HUES48 (cell line): ENCODE measurements around the gene SLC6A5.

ENCODE experiments used
- H3K27ac ChIP-seq: one replicate; pipeline ENCODE4 v1.7.0; 2013; ENCODE audit warnings: low read depth, low read length, inconsistent platforms
- H3K27me3 ChIP-seq: 2 replicates; pipeline ENCODE4 v1.6.1; 2013; ENCODE audit warnings: mild to moderate bottlenecking, low read length; ENCODE audit not compliant: control insufficient read depth, insufficient read depth
- H3K36me3 ChIP-seq: 2 replicates; pipeline ENCODE4 v1.6.1; 2013; ENCODE audit warnings: low read length; ENCODE audit not compliant: control insufficient read depth, insufficient read depth
- H3K4me1 ChIP-seq: 2 replicates; pipeline ENCODE4 v1.6.1; 2013; ENCODE audit warnings: mild to moderate bottlenecking, low read length; ENCODE audit not compliant: control insufficient read depth, insufficient read depth
- H3K4me3 ChIP-seq: 2 replicates; pipeline ENCODE4 v1.5.1; 2013; ENCODE audit warnings: mild to moderate bottlenecking, low read depth, low read length
- H3K9ac ChIP-seq: 2 replicates; pipeline ENCODE4 v1.6.1; 2013; ENCODE audit warnings: mild to moderate bottlenecking, low read depth, low read length, moderate library complexity
- H3K9me3 ChIP-seq: 2 replicates; pipeline ENCODE4 v1.6.1; 2013; ENCODE audit warnings: low read length; ENCODE audit not compliant: control insufficient read depth, insufficient read depth

The SLC6A5 gene

GRCh38 chr11:20609727-20610707 is 10.6 kb downstream of the SLC6A5 start:
- Histone ChIP-seq H3K4me3 (no peak overlapping the region), H3K27me3 (peaks cover 36% of the 10 kb centered on the region), H3K9ac (no peak overlapping the region), H3K9me3 (no peaks in the 10 kb centered on the region), H3K4me1 (peaks cover 12% of the 10 kb centered on the region), H3K36me3 (no peaks in the 10 kb centered on the region), H3K27ac (no peak overlapping the region)

GRCh38 chr11:20610825-20611224 is 11.4 kb downstream of the SLC6A5 start:
- Histone ChIP-seq H3K4me1 (peaks cover 12% of the 10 kb centered on the region), H3K27ac (no peak overlapping the region), H3K36me3 (no peaks in the 10 kb centered on the region), H3K9me3 (no peaks in the 10 kb centered on the region), H3K9ac (no peak overlapping the region), H3K27me3 (peaks cover 29% of the 10 kb centered on the region), H3K4me3 (no peak overlapping the region)

- no peak overlapping the region for H3K4me3 ChIP-seq
- H3K4me1 ChIP-seq, result peaks cover 12% of the 10 kb centered on the region
- no peak overlapping the region for H3K9ac ChIP-seq
- peaks cover 29% of the 10 kb centered on the region for H3K27me3 ChIP-seq
- no peak overlapping the region for H3K27ac ChIP-seq
- H3K9me3 ChIP-seq, result no peaks in the 10 kb centered on the region
- no peaks in the 10 kb centered on the region for H3K36me3 ChIP-seq
Observed at GRCh38 chr11:20611445-20611844, 12.0 kb downstream of the SLC6A5 start.

GRCh38 chr11:20611892-20612291 is 12.5 kb downstream of the SLC6A5 start:
- Histone ChIP-seq H3K27ac (no peak overlapping the region), H3K9me3 (no peaks in the 10 kb centered on the region), H3K4me1 (peaks cover 12% of the 10 kb centered on the region), H3K27me3 (peaks cover 29% of the 10 kb centered on the region), H3K4me3 (no peak overlapping the region), H3K9ac (no peak overlapping the region), H3K36me3 (no peaks in the 10 kb centered on the region)

- Histone ChIP-seq H3K9me3 (no peaks in the 10 kb centered on the region), H3K27me3 (peaks cover 25% of the 10 kb centered on the region), H3K36me3 (no peaks in the 10 kb centered on the region), H3K4me3 (no peak overlapping the region), H3K4me1 (peaks cover 12% of the 10 kb centered on the region), H3K9ac (no peak overlapping the region), H3K27ac (no peak overlapping the region)
Observed at GRCh38 chr11:20612416-20612815, 13.0 kb downstream of the SLC6A5 start.

GRCh38 chr11:20616920-20617319 is 17.5 kb downstream of the SLC6A5 start:
- no peak overlapping the region for H3K27ac ChIP-seq
- no peaks in the 10 kb centered on the region for H3K36me3 ChIP-seq
- peaks cover 11% of the 10 kb centered on the region for H3K4me1 ChIP-seq
- no peak overlapping the region for H3K9ac ChIP-seq
- no peaks in the 10 kb centered on the region for H3K9me3 ChIP-seq
- H3K27me3 ChIP-seq, result no peaks in the 10 kb centered on the region; the same call in 1 of the 2 replicates
- H3K4me3 ChIP-seq, result no peak overlapping the region

GRCh38 chr11:20617346-20618005 is 18.1 kb downstream of the SLC6A5 start:
- no peak overlapping the region for H3K4me3 ChIP-seq
- no peak overlapping the region for H3K27ac ChIP-seq
- H3K36me3 ChIP-seq, result no peaks in the 10 kb centered on the region
- no peaks in the 10 kb centered on the region; the same call in 1 of the 2 replicates for H3K27me3 ChIP-seq
- no peak overlapping the region for H3K9ac ChIP-seq
- no peaks in the 10 kb centered on the region for H3K9me3 ChIP-seq
- peaks cover 15% of the 10 kb centered on the region for H3K4me1 ChIP-seq

GRCh38 chr11:20618083-20618482 is 18.7 kb downstream of the SLC6A5 start:
- Histone ChIP-seq H3K36me3 (no peaks in the 10 kb centered on the region), H3K9me3 (no peaks in the 10 kb centered on the region), H3K4me1 (peaks cover 20% of the 10 kb centered on the region), H3K4me3 (no peak overlapping the region), H3K27me3 (no peaks in the 10 kb centered on the region; the same call in 1 of the 2 replicates), H3K9ac (no peak overlapping the region), H3K27ac (no peak overlapping the region)

GRCh38 chr11:20620988-20621387 is 21.6 kb downstream of the SLC6A5 start:
- Histone ChIP-seq H3K4me1 (peaks cover 22% of the 10 kb centered on the region), H3K36me3 (no peaks in the 10 kb centered on the region), H3K4me3 (no peak overlapping the region), H3K9ac (no peak overlapping the region), H3K27me3 (no peaks in the 10 kb centered on the region; the same call in 1 of the 2 replicates), H3K27ac (peak overlapping the region; percentile 48), H3K9me3 (no peaks in the 10 kb centered on the region)

- no peaks in the 10 kb centered on the region for H3K9me3 ChIP-seq
- no peak overlapping the region for H3K9ac ChIP-seq
- no peak overlapping the region for H3K4me3 ChIP-seq
- peak overlapping the region; percentile 48 for H3K27ac ChIP-seq
- peaks cover 22% of the 10 kb centered on the region for H3K4me1 ChIP-seq
- H3K36me3 ChIP-seq, result no peaks in the 10 kb centered on the region
- H3K27me3 ChIP-seq, result no peaks in the 10 kb centered on the region; the same call in 1 of the 2 replicates
Observed at GRCh38 chr11:20621679-20622078, 22.3 kb downstream of the SLC6A5 start.

GRCh38 chr11:20623252-20623651 is 23.8 kb downstream of the SLC6A5 start:
- H3K27ac ChIP-seq, result no peak overlapping the region
- H3K4me1 ChIP-seq, result peaks cover 22% of the 10 kb centered on the region
- no peaks in the 10 kb centered on the region for H3K9me3 ChIP-seq
- H3K36me3 ChIP-seq, result no peaks in the 10 kb centered on the region
- no peak overlapping the region for H3K4me3 ChIP-seq
- H3K9ac ChIP-seq, result no peak overlapping the region
- no peaks in the 10 kb centered on the region; the same call in 1 of the 2 replicates for H3K27me3 ChIP-seq
